SK-N-SH treated with all-trans-retinoic acid at 6 μM for 48 hours (cell line): Measurements from ENCODE around the gene ALS2CL.

Source experiments
- ISL1 ChIP-seq: fragments of 250-450 bp; sonication (Bioruptor Pico); IDR thresholded peaks from 2 replicates; pipeline ENCODE4 v2.1.2; 2022; ENCODE audit warnings: mild to moderate bottlenecking, moderate library complexity
- OSR1 ChIP-seq: fragments of 250-450 bp; sonication (Bioruptor Pico); IDR thresholded peaks from 2 replicates; pipeline ENCODE4 v1.8.0; 2022; ENCODE audit warnings: moderate library complexity, mild to moderate bottlenecking, inconsistent platforms
- PATZ1 ChIP-seq: fragments of 250-450 bp; sonication (Bioruptor Pico); IDR thresholded peaks from 2 replicates; pipeline ENCODE4 v1.8.0; 2020; ENCODE audit warnings: mild to moderate bottlenecking, moderate library complexity, borderline replicate concordance
- SNAI2 ChIP-seq: fragments of 250-450 bp; sonication (Bioruptor Pico); IDR thresholded peaks from 2 replicates; pipeline ENCODE4 v1.5.0; 2020; ENCODE audit warnings: mild to moderate bottlenecking, moderate library complexity
- ZFP3 ChIP-seq: fragments of 250-450 bp; sonication (Bioruptor Pico); IDR thresholded peaks from 2 replicates; pipeline ENCODE4 v1.5.0; 2020; ENCODE audit warnings: mild to moderate bottlenecking, moderate library complexity
- ZNF70 ChIP-seq: fragments of 450-650 bp; formaldehyde crosslinking; IDR thresholded peaks from 2 replicates; pipeline ENCODE4 v1.5.0; 2020; ENCODE audit warnings: mild to moderate bottlenecking, moderate library complexity
- TF ChIP-seq, protein P1 (sequence below): fragments of 250-450 bp; sonication (Bioruptor Pico); IDR thresholded peaks from 2 replicates; pipeline ENCODE4 v1.5.1; 2020; ENCODE audit warnings: low read depth, mild to moderate bottlenecking, moderate library complexity

GRCh38 chr3:46676601-46677410, 16.7 kb downstream of the ALS2CL start:
- no peak for TF ChIP-seq ZFP3
- TF ChIP-seq ZNF70 (CRISPR knock-in tag): no peak
- TF ChIP-seq, protein P1, sequence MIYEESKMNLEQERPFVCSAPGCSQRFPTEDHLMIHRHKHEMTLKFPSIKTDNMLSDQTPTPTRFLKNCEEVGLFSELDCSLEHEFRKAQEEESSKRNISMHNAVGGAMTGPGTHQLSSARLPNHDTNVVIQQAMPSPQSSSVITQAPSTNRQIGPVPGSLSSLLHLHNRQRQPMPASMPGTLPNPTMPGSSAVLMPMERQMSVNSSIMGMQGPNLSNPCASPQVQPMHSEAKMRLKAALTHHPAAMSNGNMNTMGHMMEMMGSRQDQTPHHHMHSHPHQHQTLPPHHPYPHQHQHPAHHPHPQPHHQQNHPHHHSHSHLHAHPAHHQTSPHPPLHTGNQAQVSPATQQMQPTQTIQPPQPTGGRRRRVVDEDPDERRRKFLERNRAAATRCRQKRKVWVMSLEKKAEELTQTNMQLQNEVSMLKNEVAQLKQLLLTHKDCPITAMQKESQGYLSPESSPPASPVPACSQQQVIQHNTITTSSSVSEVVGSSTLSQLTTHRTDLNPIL (CRISPR knock-in tag): no peak
- no peak for TF ChIP-seq PATZ1
- TF ChIP-seq SNAI2 (CRISPR knock-in tag): no peak
- no peak for TF ChIP-seq ISL1 (CRISPR knock-in tag)
- TF ChIP-seq OSR1 (CRISPR knock-in tag): no peak
